ENCODE results near the gene TGFBR3L. TPM values are rescaled to one million over a fixed set of nuclear protein-coding genes. Genes with fewer than 3 reads are reported as not detected.

TGFBR3L gene
- total and polyA plus RNA-seq, 2 of the 13 experiments (the other 11 are each of a cell fraction or from before 2014, with no cell fraction given) = 0.20 to 1.0 TPM

DNA sequence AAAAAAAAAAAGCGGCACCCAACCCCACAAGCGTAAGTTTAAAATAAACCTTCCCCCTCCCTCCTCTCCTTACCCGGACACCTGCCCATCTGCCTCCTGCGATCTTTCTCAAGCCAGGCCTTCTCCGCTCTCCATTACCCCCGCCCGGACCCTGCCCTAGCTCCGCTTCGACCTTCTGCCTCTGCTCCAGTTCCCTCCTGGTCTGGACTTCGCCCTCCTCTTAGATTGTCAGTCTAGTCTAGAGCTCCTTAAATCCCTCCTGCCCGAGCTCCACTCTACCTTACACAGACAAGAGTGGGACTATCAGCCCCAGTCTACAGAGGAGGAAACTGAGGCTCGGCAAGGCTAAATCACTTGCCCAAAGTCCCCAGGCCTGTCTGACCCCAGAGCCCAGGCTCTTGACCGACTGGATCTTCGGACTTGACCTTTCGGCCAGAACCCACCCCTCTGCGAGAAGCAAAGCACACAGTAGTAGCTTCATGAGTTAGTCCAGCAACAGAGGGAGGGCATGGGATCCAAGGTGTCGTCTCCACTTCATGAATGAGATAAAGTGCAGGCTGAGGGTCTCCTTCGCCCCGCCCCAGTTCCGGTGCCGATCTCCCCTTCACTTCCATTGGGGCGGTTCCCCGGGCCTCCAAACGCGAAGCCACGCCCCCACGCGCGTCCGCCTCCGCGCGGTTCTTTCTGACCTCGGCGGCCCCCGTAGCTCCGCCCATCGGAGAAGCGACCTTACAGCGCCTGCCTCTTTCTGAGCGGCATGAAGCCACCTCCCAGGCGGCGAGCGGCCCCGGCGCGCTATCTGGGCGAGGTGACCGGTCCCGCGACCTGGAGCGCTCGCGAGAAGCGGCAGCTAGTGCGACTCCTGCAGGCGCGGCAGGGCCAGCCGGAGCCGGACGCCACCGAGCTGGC lies 5.2 kb downstream of the TGFBR3L start, which contains the start of gene SNAPC2 (continued):
- TF ChIP-seq NCOA2 (CRISPR knock-in tag; IDR thresholded peaks at IDR 0.05) (peak; percentile 23; the same call in 1 of the 2 replicates), RXRB (CRISPR knock-in tag; IDR thresholded peaks at IDR 0.05; ENCODE audit: borderline replicate concordance) (peak; percentile 23; the same call in 1 of the 2 replicates), RAD21 (CRISPR knock-in tag; IDR thresholded peaks at IDR 0.05) (peak; percentile 55), JUND (CRISPR knock-in tag; IDR thresholded peaks at IDR 0.05) (no peak), ISX (CRISPR knock-in tag; conservative IDR thresholded peaks at IDR 0.05) (peak; percentile 42; the same call in 1 of the 2 replicates), ZBTB14 (CRISPR knock-in tag; IDR thresholded peaks at IDR 0.05) (no peak), PLSCR1 (CRISPR knock-in tag; IDR thresholded peaks at IDR 0.05; ENCODE audit: borderline replicate concordance) (no peak), RAD51 (IDR thresholded peaks at IDR 0.05; ENCODE audit: borderline replicate concordance) (no peak), ZNF562 (CRISPR knock-in tag; IDR thresholded peaks at IDR 0.05; ENCODE audit: borderline replicate concordance) (no peak), ZNF788 (CRISPR knock-in tag; IDR thresholded peaks at IDR 0.05; ENCODE audit: borderline replicate concordance) (peak; percentile 50), NFIC (IDR thresholded peaks at IDR 0.05; ENCODE audit: low read length) (no peak), ZBTB33 (CRISPR knock-in tag; IDR thresholded peaks at IDR 0.05) (peak; percentile 27; the same call in 1 of the 2 replicates), ZBTB2 (CRISPR knock-in tag; IDR thresholded peaks at IDR 0.05; ENCODE audit: low read depth) (peak; percentile 83), CEBPB (IDR thresholded peaks at IDR 0.05; ENCODE audit: borderline replicate concordance, low read depth, low read length) (no peak), KLF16 (CRISPR knock-in tag; IDR thresholded peaks at IDR 0.05) (peak in 1 of 2 experiments; percentile 88; a peak in 2 of 4 replicates), GLMP (CRISPR knock-in tag; IDR thresholded peaks at IDR 0.05; ENCODE audit: borderline replicate concordance) (no peak), ZNF430 (CRISPR knock-in tag; IDR thresholded peaks at IDR 0.05) (peak; percentile 77; the same call in 1 of the 2 replicates), ZNF136 (CRISPR knock-in tag; IDR thresholded peaks at IDR 0.05; ENCODE audit: low read depth) (peak; percentile 46)
- TF ChIP-seq, protein P1, sequence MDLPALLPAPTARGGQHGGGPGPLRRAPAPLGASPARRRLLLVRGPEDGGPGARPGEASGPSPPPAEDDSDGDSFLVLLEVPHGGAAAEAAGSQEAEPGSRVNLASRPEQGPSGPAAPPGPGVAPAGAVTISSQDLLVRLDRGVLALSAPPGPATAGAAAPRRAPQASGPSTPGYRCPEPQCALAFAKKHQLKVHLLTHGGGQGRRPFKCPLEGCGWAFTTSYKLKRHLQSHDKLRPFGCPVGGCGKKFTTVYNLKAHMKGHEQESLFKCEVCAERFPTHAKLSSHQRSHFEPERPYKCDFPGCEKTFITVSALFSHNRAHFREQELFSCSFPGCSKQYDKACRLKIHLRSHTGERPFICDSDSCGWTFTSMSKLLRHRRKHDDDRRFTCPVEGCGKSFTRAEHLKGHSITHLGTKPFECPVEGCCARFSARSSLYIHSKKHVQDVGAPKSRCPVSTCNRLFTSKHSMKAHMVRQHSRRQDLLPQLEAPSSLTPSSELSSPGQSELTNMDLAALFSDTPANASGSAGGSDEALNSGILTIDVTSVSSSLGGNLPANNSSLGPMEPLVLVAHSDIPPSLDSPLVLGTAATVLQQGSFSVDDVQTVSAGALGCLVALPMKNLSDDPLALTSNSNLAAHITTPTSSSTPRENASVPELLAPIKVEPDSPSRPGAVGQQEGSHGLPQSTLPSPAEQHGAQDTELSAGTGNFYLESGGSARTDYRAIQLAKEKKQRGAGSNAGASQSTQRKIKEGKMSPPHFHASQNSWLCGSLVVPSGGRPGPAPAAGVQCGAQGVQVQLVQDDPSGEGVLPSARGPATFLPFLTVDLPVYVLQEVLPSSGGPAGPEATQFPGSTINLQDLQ (CRISPR knock-in tag; IDR thresholded peaks at IDR 0.05) = no peak

Measured in HepG2 (cell line).